Uterus (tissue), 4 donors: ENCODE measurements around the gene CENPU. TPM values are rescaled to one million over a fixed set of nuclear protein-coding genes. Genes with fewer than 3 reads are reported as not detected.

Experiments used
- DNase-seq, 2 donors: peaks; one replicate each; pipeline ENCODE4 v3.0.0-alpha.2; 2019 to 2020
- H3K27ac ChIP-seq, 2 donors: fragments of 200-600 bp; sonication (generic); 1 replicate in 1 of 2; 2 replicates in 1 of 2; pipeline ENCODE4 v1.5.1; 2016 to 2018
- H3K27me3 ChIP-seq, 2 donors: fragments of 200-600 bp; sonication (generic); one replicate each; pipeline ENCODE4 v1.5.1; 2018 to 2019; ENCODE audit warnings: control low read depth in 1 of 2
- H3K36me3 ChIP-seq, 2 donors: fragments of 200-600 bp; sonication (generic); one replicate each; pipeline ENCODE4 v1.5.1; 2019; ENCODE audit warnings: control low read depth in 1 of 2
- H3K4me1 ChIP-seq, 2 donors: fragments of 200-600 bp; sonication (generic); one replicate each; pipeline ENCODE4 v1.5.1; 2018 to 2019; ENCODE audit warnings: control low read depth in 1 of 2
- H3K4me3 ChIP-seq, 2 donors: fragments of 200-600 bp; sonication (generic); 1 replicate in 1 of 2; 2 replicates in 1 of 2; pipeline ENCODE4 v1.5.1; 2018 to 2019; ENCODE audit warnings: mild to moderate bottlenecking in 1 of 2
- H3K9me3 ChIP-seq, 2 donors: fragments of 200-600 bp; sonication (generic); one replicate each; pipeline ENCODE4 v1.5.1; 2019; ENCODE audit warnings: control low read depth in 1 of 2
- CTCF ChIP-seq, 4 experiments: fragments of 200-600 bp in 2 of 4; fragments of 450-650 bp in 2 of 4; sonication (generic) in 2 of 4; IDR thresholded peaks; one replicate each; pipeline ENCODE4 v1.5.1; 2016 to 2019; ENCODE audit warnings: antibody characterized with exemption in 4 of 4, mild to moderate bottlenecking in 2 of 4, moderate library complexity in 1 of 4
- POLR2A ChIP-seq, 2 donors: fragments of 450-650 bp; IDR thresholded peaks; one replicate each; pipeline ENCODE4 v1.6.1; 2016; ENCODE audit warnings: antibody characterized with exemption in 2 of 2, mild to moderate bottlenecking in 1 of 2, moderate library complexity in 1 of 2
- intact Hi-C: fragments of 100-400 bp; cut with DNase I; formaldehyde crosslinking; loops from one replicate; pipeline ENCODE4 v1.15.1; 2023; ENCODE audit warnings: low total_unique reads
- total RNA-seq, 4 donors: library from RNA; depleted of rRNA in 3 of 4; stranded (reverse); fragments of >200 nt in 3 of 4; gene quantifications; one replicate each; pipeline versions ENCODE4 v1.1.0 to v1.2.4, GENCODE V29; 2014 to 2023
- donor health status: DM: yes; HTN: yes; CAD: no.

The CENPU gene
- total RNA-seq, 4 donors from 2014 or later: 1.9 to 30.5 TPM; not detected in 2

GRCh38 chr4:184697956-184698355 lies 35.9 kb downstream of the CENPU start:
- H3K4me3 ChIP-seq: peak overlapping the region in 1 of 2 donors; percentile 1

GRCh38 chr4:184695178-184695896 lies 38.6 kb downstream of the CENPU start:
- Histone ChIP-seq H3K27ac (no peak overlapping the region), H3K4me1 (no peaks in the 10 kb centered on the region), H3K4me3 (no peak overlapping the region), H3K36me3 (no peaks in the 10 kb centered on the region), H3K27me3 (no peaks in the 10 kb centered on the region), H3K9me3 (no peaks in the 10 kb centered on the region)
- intact Hi-C loops: no loop called here
- no peak for DNase-seq
- TF ChIP-seq POLR2A (IDR thresholded peaks at IDR 0.05): no peak
- no peak for TF ChIP-seq CTCF (IDR thresholded peaks at IDR 0.05)

More at GRCh38 chr4:184697956-184698355, 35.9 kb downstream of the CENPU start:
- no peaks in the 10 kb centered on the region for H3K4me1 ChIP-seq
- intact Hi-C loops: no loop called here
- no peaks in the 10 kb centered on the region for H3K9me3 ChIP-seq
- TF ChIP-seq CTCF (IDR thresholded peaks at IDR 0.05) (no peak), POLR2A (IDR thresholded peaks at IDR 0.05) (no peak)
- H3K36me3 ChIP-seq: no peaks in the 10 kb centered on the region
- peak overlapping the region; percentile 2 to 26 for H3K27ac ChIP-seq
- DNase-seq: no peak
- H3K27me3 ChIP-seq: no peaks in the 10 kb centered on the region

GRCh38 chr4:184694412-184694956 lies 39.4 kb downstream of the CENPU start:
- Histone ChIP-seq H3K9me3 (no peaks in the 10 kb centered on the region), H3K4me3 (no peak overlapping the region), H3K27ac (no peak overlapping the region), H3K4me1 (no peaks in the 10 kb centered on the region), H3K36me3 (no peaks in the 10 kb centered on the region), H3K27me3 (no peaks in the 10 kb centered on the region)
- DNase-seq: no peak
- TF ChIP-seq CTCF (IDR thresholded peaks at IDR 0.05): no peak
- no peak for TF ChIP-seq POLR2A (IDR thresholded peaks at IDR 0.05)
- intact Hi-C loops: no loop called here

- Histone ChIP-seq H3K9me3 (no peaks in the 10 kb centered on the region), H3K27me3 (no peaks in the 10 kb centered on the region), H3K4me1 (no peaks in the 10 kb centered on the region), H3K36me3 (no peaks in the 10 kb centered on the region), H3K4me3 (no peak overlapping the region), H3K27ac (no peak overlapping the region)
- no peak for TF ChIP-seq CTCF (IDR thresholded peaks at IDR 0.05)
- TF ChIP-seq POLR2A (IDR thresholded peaks at IDR 0.05): no peak
- intact Hi-C loops: no loop called here
- DNase-seq: no peak
Measured at GRCh38 chr4:184693056-184693455, 40.8 kb downstream of the CENPU start.

- no peaks in the 10 kb centered on the region for H3K27me3 ChIP-seq
- H3K9me3 ChIP-seq: no peaks in the 10 kb centered on the region
- H3K4me3 ChIP-seq: no peak overlapping the region
- no peak for DNase-seq
- H3K27ac ChIP-seq: no peak overlapping the region
- intact Hi-C loops: no loop called here
- no peaks in the 10 kb centered on the region for H3K36me3 ChIP-seq
- no peaks in the 10 kb centered on the region for H3K4me1 ChIP-seq
- TF ChIP-seq POLR2A (IDR thresholded peaks at IDR 0.05): no peak
- TF ChIP-seq CTCF (IDR thresholded peaks at IDR 0.05): no peak
Measured at GRCh38 chr4:184689681-184690080, 44.2 kb downstream of the CENPU start.
